H1 (cell line): ENCODE results near the gene TRAF5. TPM values are rescaled to one million over a fixed set of nuclear protein-coding genes. Genes with fewer than 3 reads are reported as not detected.

ENCODE experiments used
- CREB1 ChIP-seq: IDR thresholded peaks from 2 replicates; pipeline ENCODE4 v1.6.1; 2012; ENCODE audit warnings: inconsistent platforms
- polyA plus RNA-seq, 7 experiments: library from polyadenylated mRNA; depleted of rRNA in 3 of 7; stranded (reverse) in 5 of 7; unstranded in 2 of 7; fragments of >200 nt in 5 of 7; fragments of 200-250 nt in 2 of 7; gene quantifications; 1 replicate in 5 of 7; 2 replicates in 1 of 7; 4 replicates in 1 of 7; pipeline versions ENCODE4 v1.2.1 to v1.2.3, GENCODE V29; 2011 to 2013; ENCODE audit warnings: missing spikeins in 2 of 7, mixed read lengths in 2 of 7
- total RNA-seq: library from RNA; stranded (reverse); fragmentation: NEBNext Ultra II Directional; extraction: Animal tissue kit (Norgen Biotek cat#: 25700); gene quantifications from 2 replicates; pipeline ENCODE4 v1.2.1, GENCODE V29; 2021
- TF ChIP-seq, protein P1 (sequence below): IDR thresholded peaks from 2 replicates; pipeline ENCODE4 v1.6.1; 2011; ENCODE audit warnings: low read depth, mild to moderate bottlenecking, low read length; ENCODE audit not compliant: insufficient read depth

Gene TRAF5
- total and polyA plus RNA-seq, 2 of the 8 experiments (the other 6 are each of a cell fraction or from before 2014, with no cell fraction given): 13.0 to 17.1 TPM

DNA sequence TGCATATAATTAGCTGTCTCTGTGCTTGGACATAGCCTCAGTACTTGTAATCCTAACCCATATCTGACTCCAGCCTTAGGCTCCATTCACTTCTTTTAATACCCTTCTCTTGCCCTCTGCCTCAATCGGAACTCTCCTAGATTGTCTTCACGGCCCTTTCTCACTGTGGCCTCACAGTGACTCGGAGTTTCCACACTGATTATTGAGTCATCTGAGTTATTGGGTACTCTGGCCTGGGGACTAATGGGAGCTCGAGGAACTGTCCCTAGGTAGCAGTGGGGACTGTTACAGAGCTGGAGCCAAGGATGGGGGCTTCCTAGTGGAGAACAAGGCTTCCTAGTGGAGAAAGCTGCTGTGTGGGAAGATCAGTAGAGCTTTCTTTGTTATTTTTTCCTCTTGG is 17.0 kb downstream of the TRAF5 start (continued):
- TF ChIP-seq CREB1: no peak
- TF ChIP-seq, protein P1, sequence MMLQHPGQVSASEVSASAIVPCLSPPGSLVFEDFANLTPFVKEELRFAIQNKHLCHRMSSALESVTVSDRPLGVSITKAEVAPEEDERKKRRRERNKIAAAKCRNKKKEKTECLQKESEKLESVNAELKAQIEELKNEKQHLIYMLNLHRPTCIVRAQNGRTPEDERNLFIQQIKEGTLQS: no peak
